Measurements from ENCODE around the gene BPHL. TPM values are rescaled to one million over a fixed set of nuclear protein-coding genes. Genes with fewer than 3 reads are reported as not detected.
A peak's percentile ranks its signal among the peaks of the same experiment; 100 is the strongest.

The BPHL gene
- total RNA-seq, 4 donors from 2014 or later, result 6.3 to 8.3 (median 7.3) TPM

GRCh38 chr6:3159805-3160781, 41.6 kb downstream of the BPHL start:
- no peaks in the 10 kb centered on the region for H3K9me3 ChIP-seq
- peak; percentile 49 to 77 for TF ChIP-seq POLR2AphosphoS5 (IDR thresholded peaks at IDR 0.05)
- no peak for TF ChIP-seq CTCF (IDR thresholded peaks at IDR 0.05)
- peaks cover 12 to 64% (median 56%) of the 10 kb centered on the region in 4 donors for H3K4me1 ChIP-seq
- H3K27me3 ChIP-seq, result no peaks in the 10 kb centered on the region
- H3K4me3 ChIP-seq, result no peak overlapping the region
- no peak for DNase-seq (ENCODE audit: extremely low spot score)
- peak overlapping the region; percentile 99 to 100 (median 100) for H3K27ac ChIP-seq (replicated peaks in 1 of 4)
- 73% methylated on average over 25 of the region's 31 CpGs for WGBS
- peaks cover 4 to 6% (median 5%) of the 10 kb centered on the region in 4 donors for H3K36me3 ChIP-seq
- intact Hi-C loops (cut with DNase I), result loop anchor here (5.0 kb wide), 1 partner anchor 72 kb away; no protein-coding TSS in a partner anchor

GRCh38 chr6:3162067-3162497, 43.6 kb downstream of the BPHL start:
- intact Hi-C loops (cut with DNase I), result loop anchor here (5.0 kb wide), 1 partner anchor 70 kb away; no protein-coding TSS in a partner anchor
- TF ChIP-seq POLR2A (IDR thresholded peaks at IDR 0.05; ENCODE audit: low read depth) (no peak), POLR2AphosphoS5 (IDR thresholded peaks at IDR 0.05) (no peak), EP300 (IDR thresholded peaks at IDR 0.05) (no peak), CTCF (IDR thresholded peaks at IDR 0.05) (no peak)
- WGBS, result 50% methylated on average over 6 of the region's 7 CpGs
- H3K4me1 ChIP-seq, result peaks cover 19 to 48% (median 42%) of the 10 kb centered on the region in 4 donors
- no peaks in the 10 kb centered on the region for H3K27me3 ChIP-seq
- no peak for DNase-seq (ENCODE audit: extremely low spot score)
- H3K9me3 ChIP-seq, result no peaks in the 10 kb centered on the region
- no peaks in the 10 kb centered on the region for H3K36me3 ChIP-seq
- peak overlapping the region; percentile 99 to 100 (median 100) for H3K27ac ChIP-seq (replicated peaks in 1 of 4)
- peak overlapping the region; percentile 83 to 89 (median 88) for H3K4me3 ChIP-seq

GRCh38 chr6:3162565-3163247, 44.2 kb downstream of the BPHL start:
- intact Hi-C loops (cut with DNase I), result loop anchor here (5.0 kb wide), 1 partner anchor 70 kb away; no protein-coding TSS in a partner anchor
- TF ChIP-seq CTCF (IDR thresholded peaks at IDR 0.05), result peak in 1 of 3 experiments; percentile 19
- peak; percentile 30 for TF ChIP-seq POLR2A (IDR thresholded peaks at IDR 0.05; ENCODE audit: low read depth)
- peak; percentile 57 to 79 for TF ChIP-seq POLR2AphosphoS5 (IDR thresholded peaks at IDR 0.05)
- TF ChIP-seq EP300 (IDR thresholded peaks at IDR 0.05), result no peak
- Histone ChIP-seq H3K27me3 (no peaks in the 10 kb centered on the region), H3K4me1 (peaks cover 19 to 48% (median 42%) of the 10 kb centered on the region in 4 donors), H3K27ac (replicated peaks in 1 of 4) (peak overlapping the region; percentile 99 to 100 (median 100)), H3K36me3 (no peaks in the 10 kb centered on the region), H3K9me3 (no peaks in the 10 kb centered on the region), H3K4me3 (peak overlapping the region; percentile 83 to 89 (median 88))
- WGBS, result 0% methylated on average over 33 of the region's 74 CpGs
- DNase-seq (ENCODE audit: extremely low spot score), result no peak

GRCh38 chr6:3163248-3163594, 44.7 kb downstream of the BPHL start:
- intact Hi-C loops (cut with DNase I), result loop anchor here (5.0 kb wide), 1 partner anchor 69 kb away; no protein-coding TSS in a partner anchor
- TF ChIP-seq EP300 (IDR thresholded peaks at IDR 0.05) (no peak), CTCF (IDR thresholded peaks at IDR 0.05) (no peak)
- H3K4me1 ChIP-seq, result peaks cover 19 to 46% (median 41%) of the 10 kb centered on the region in 4 donors
- H3K36me3 ChIP-seq, result no peaks in the 10 kb centered on the region
- no peaks in the 10 kb centered on the region for H3K27me3 ChIP-seq
- DNase-seq (ENCODE audit: extremely low spot score), result no peak
- H3K27ac ChIP-seq (replicated peaks in 1 of 4), result peak overlapping the region; percentile 99 to 100 (median 100)
- peak overlapping the region; percentile 83 to 89 (median 88) for H3K4me3 ChIP-seq
- WGBS, result 20% methylated on average over 13 of the region's 13 CpGs
- H3K9me3 ChIP-seq, result no peaks in the 10 kb centered on the region
